Colonic mucosa (tissue), 4 donors: Measurements from ENCODE around the gene ATP9B. TPM values are rescaled to one million over a fixed set of nuclear protein-coding genes. Genes with fewer than 3 reads are reported as not detected.

Experiments used
- DNase-seq: peaks from one replicate; pipeline ENCODE4 v3.0.0-alpha.2; 2020
- H3K27ac ChIP-seq: fragments of 200-600 bp; one replicate; pipeline ENCODE4 v1.8.0; 2021
- H3K27me3 ChIP-seq: fragments of 200-600 bp; one replicate; pipeline ENCODE4 v1.8.0; 2021
- H3K36me3 ChIP-seq: fragments of 200-600 bp; one replicate; pipeline ENCODE4 v1.8.0; 2021
- H3K4me1 ChIP-seq: fragments of 200-600 bp; one replicate; pipeline ENCODE4 v1.8.0; 2021; ENCODE audit warnings: mild to moderate bottlenecking
- H3K4me3 ChIP-seq: fragments of 200-600 bp; one replicate; pipeline ENCODE4 v1.8.0; 2021
- H3K9ac ChIP-seq, 2 donors: one replicate each; pipeline ENCODE4 v1.7.0; 2013; ENCODE audit warnings: control low read depth in 2 of 2, low read depth in 2 of 2, low read length in 2 of 2
- H3K9me3 ChIP-seq: fragments of 200-600 bp; one replicate; pipeline ENCODE4 v1.8.0; 2021
- CTCF ChIP-seq: fragments of 200-600 bp; IDR thresholded peaks from one replicate; pipeline ENCODE4 v1.8.0; 2022; ENCODE audit warnings: antibody characterized with exemption, mild to moderate bottlenecking
- intact Hi-C: fragments of 100-400 bp; cut with DNase I; formaldehyde crosslinking; loops from one replicate; pipeline ENCODE4 v1.14.1; 2022
- total RNA-seq, 2 donors: library from RNA; stranded (reverse); fragmentation: NEBNext Ultra II Directional in 1 of 2; extraction: Animal tissue kit (Norgen Biotek cat#: 25700) in 1 of 2; gene quantifications; one replicate each; pipeline ENCODE4 v1.2.1, GENCODE V29; 2021
- donor health status: healthy.
- donor health status: DM: no; HTN: no; CAD: no.
- donor health status: DM: no; HTN: no; CAD: no.

The ATP9B gene
- total RNA-seq, 2 donors from 2014 or later = 20.4 to 30.3 TPM

GRCh38 chr18:79423211-79424007 is 354.2 kb downstream of the ATP9B start:
- Histone ChIP-seq H3K27ac (no peak overlapping the region), H3K9me3 (no peaks in the 10 kb centered on the region), H3K4me3 (no peak overlapping the region), H3K27me3 (no peaks in the 10 kb centered on the region), H3K9ac (no peak overlapping the region), H3K4me1 (no peaks in the 10 kb centered on the region), H3K36me3 (no peaks in the 10 kb centered on the region)
- no peak for TF ChIP-seq CTCF
- no peak for DNase-seq
- intact Hi-C loops = no loop called here

DNA sequence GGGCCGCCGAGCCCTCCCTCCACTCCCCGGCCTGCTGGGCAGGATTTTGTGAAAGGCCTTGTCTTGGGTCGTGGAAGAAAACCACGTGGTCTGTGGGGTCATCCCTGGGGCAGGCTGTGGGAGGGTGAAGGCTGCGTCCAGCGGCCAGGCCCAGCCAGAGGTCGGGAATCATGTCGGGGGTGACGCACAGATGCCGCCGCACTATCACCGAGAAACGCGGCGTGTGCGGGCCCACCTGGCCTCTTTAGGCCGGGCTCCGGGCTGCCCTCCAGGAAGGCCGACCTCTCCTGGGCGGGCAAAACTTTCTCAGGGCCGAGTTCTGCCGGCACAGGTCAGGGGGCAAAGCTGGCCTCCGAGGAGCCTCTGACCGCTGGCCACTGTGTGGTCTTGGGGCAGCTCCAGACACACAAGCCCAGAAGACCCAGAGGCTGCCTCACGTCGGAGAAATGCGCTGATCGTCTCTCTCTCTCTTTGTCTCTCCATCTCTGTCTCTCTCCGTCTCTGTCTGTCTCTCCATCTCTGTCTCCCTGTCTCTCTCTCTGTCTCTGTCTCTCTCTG is 354.9 kb downstream of the ATP9B start:
- no peak for DNase-seq
- no peaks in the 10 kb centered on the region for H3K36me3 ChIP-seq
- H3K9ac ChIP-seq = no peak overlapping the region
- no peaks in the 10 kb centered on the region for H3K9me3 ChIP-seq
- H3K27ac ChIP-seq = no peak overlapping the region
- no peak for TF ChIP-seq CTCF
- H3K4me3 ChIP-seq = no peak overlapping the region
- intact Hi-C loops = no loop called here
- H3K4me1 ChIP-seq = no peaks in the 10 kb centered on the region
- no peaks in the 10 kb centered on the region for H3K27me3 ChIP-seq

- Histone ChIP-seq H3K4me3 (no peak overlapping the region), H3K27ac (no peak overlapping the region), H3K4me1 (no peaks in the 10 kb centered on the region), H3K9me3 (no peaks in the 10 kb centered on the region), H3K36me3 (no peaks in the 10 kb centered on the region), H3K9ac (no peak overlapping the region), H3K27me3 (no peaks in the 10 kb centered on the region)
- DNase-seq = no peak
- intact Hi-C loops = no loop called here
- no peak for TF ChIP-seq CTCF
Observed at GRCh38 chr18:79424880-79425568, 355.8 kb downstream of the ATP9B start.

DNA sequence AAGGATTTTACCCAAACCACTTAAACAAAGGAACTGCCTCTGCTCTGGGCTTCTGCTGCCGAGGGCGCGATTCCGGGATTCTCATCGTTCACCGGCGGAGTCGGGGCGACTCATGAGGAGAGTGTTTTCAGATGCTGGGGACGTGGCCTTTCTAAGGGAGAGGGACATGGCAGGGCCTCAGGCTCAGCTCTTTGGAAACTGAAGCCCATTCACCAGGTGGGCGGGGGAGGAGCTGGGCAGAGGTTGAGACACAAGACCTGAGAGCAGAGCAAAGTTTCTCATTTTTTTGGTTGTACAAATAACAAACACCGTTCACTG is 356.3 kb downstream of the ATP9B start:
- no peak for TF ChIP-seq CTCF
- Histone ChIP-seq H3K36me3 (no peaks in the 10 kb centered on the region), H3K27me3 (no peaks in the 10 kb centered on the region), H3K27ac (no peak overlapping the region), H3K9me3 (no peaks in the 10 kb centered on the region), H3K4me1 (no peaks in the 10 kb centered on the region), H3K9ac (no peak overlapping the region), H3K4me3 (no peak overlapping the region)
- intact Hi-C loops = no loop called here
- no peak for DNase-seq

DNA sequence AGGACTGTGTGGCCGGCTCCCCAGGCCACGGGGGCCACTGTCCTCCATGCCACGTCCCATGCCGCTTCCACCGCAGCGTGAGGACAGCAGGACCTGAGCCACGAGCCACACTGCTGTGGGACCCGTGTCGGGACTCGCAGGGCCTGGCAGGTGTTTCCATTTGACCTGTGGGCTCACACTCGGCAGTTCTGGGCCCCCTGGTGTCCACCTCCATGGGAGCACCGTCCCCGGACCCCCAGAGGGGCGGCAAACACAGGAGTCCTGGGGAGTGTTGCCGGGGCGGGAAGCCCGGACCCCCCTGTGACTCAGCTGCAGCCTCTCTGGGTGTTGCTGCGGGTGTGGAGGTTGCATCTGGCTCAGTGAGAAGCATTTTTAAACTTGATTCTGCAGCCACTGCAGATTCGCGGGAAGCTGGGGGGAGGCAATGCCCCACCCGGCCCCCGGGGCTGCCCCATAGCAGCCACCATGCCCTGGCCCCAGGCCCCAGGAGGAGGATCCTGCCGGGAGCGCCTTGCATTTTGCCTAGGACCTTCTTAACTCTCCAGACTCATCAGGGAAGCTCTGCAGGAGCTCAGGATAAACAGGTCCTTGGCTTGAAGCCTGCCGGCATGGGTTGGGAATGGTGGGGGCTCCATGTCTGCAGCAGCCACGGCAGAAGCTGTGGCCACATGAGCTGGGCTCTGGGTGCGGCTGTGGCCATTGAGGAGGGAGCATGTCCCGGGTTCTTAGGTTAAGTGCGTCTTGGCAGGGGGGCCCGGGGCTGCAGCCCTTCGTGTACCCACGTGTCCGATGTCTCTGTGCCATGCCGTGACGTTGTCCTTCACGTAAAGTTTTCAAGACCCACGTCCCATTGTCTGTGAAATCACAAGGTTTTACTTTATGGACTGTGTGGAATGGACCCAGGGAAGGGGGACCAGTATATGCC is 357.4 kb downstream of the ATP9B start:
- H3K4me3 ChIP-seq = no peak overlapping the region
- DNase-seq = no peak
- no peaks in the 10 kb centered on the region for H3K36me3 ChIP-seq
- no peaks in the 10 kb centered on the region for H3K27me3 ChIP-seq
- H3K9me3 ChIP-seq = no peaks in the 10 kb centered on the region
- H3K27ac ChIP-seq = no peak overlapping the region
- no peaks in the 10 kb centered on the region for H3K4me1 ChIP-seq
- H3K9ac ChIP-seq = no peak overlapping the region
- intact Hi-C loops = no loop called here
- no peak for TF ChIP-seq CTCF
